Keratinocyte (primary cell): ENCODE measurements around the gene ASTN2. TPM values are rescaled to one million over a fixed set of nuclear protein-coding genes. Genes with fewer than 3 reads are reported as not detected.

ENCODE experiments used
- DNase-seq: peaks from one replicate; pipeline ENCODE4 v3.0.0-alpha.2; 2011; ENCODE audit warnings: low read depth, missing footprints, low spot score
- FAIRE-seq: peaks from 2 replicates; lab custom pipeline; 2011; peaks lifted over from hg19 to GRCh38; lab: Jason Lieb, UNC
- H2AFZ ChIP-seq: 2 replicates; pipeline ENCODE4 v1.6.0; 2012; ENCODE audit warnings: low read length, control low read depth, inconsistent platforms; ENCODE audit not compliant: control insufficient read depth
- H3K27ac ChIP-seq: 2 replicates; pipeline ENCODE4 v1.5.1; 2011; ENCODE audit warnings: low read length; ENCODE audit not compliant: control insufficient read depth, insufficient read depth
- H3K27me3 ChIP-seq: 3 replicates; pipeline ENCODE4 v1.6.0; 2011; ENCODE audit warnings: low read length; ENCODE audit not compliant: control insufficient read depth, insufficient read depth; ENCODE audit errors: extremely low read depth
- H3K36me3 ChIP-seq, 2 experiments: 2 replicates in 1 of 2; 3 replicates in 1 of 2; pipeline ENCODE4 v1.5.1; 2011; ENCODE audit warnings: low read length in 2 of 2, mild to moderate bottlenecking in 1 of 2; ENCODE audit not compliant: control insufficient read depth in 2 of 2, insufficient read depth in 2 of 2; ENCODE audit errors: extremely low read depth in 1 of 2
- H3K4me1 ChIP-seq: 3 replicates; pipeline ENCODE4 v1.5.1; 2011; ENCODE audit warnings: low read length; ENCODE audit not compliant: control insufficient read depth, insufficient read depth; ENCODE audit errors: extremely low read depth
- H3K4me2 ChIP-seq: 3 replicates; pipeline ENCODE4 v1.6.0; 2011; ENCODE audit warnings: low read depth, low read length; ENCODE audit not compliant: control insufficient read depth, insufficient read depth; ENCODE audit errors: extremely low read depth
- H3K4me3 ChIP-seq, 3 experiments: fragments of 200-600 bp in 1 of 3; sonication (generic) in 1 of 3; 2 replicates in 2 of 3; 3 replicates in 1 of 3; pipeline ENCODE4 v1.5.1; 2011 to 2016; ENCODE audit warnings: low read length in 3 of 3, mild to moderate bottlenecking in 3 of 3, control low read depth in 2 of 3, inconsistent platforms in 1 of 3, low read depth in 1 of 3, mixed read lengths in 1 of 3, mixed run types in 1 of 3, moderate library complexity in 1 of 3; ENCODE audit not compliant: control insufficient read depth in 2 of 3, insufficient read depth in 2 of 3; ENCODE audit errors: extremely low read depth in 1 of 3
- H3K79me2 ChIP-seq: 2 replicates; pipeline ENCODE4 v1.6.0; 2012; ENCODE audit warnings: low read length; ENCODE audit not compliant: control insufficient read depth, insufficient read depth
- H3K9ac ChIP-seq: 3 replicates; pipeline ENCODE4 v1.6.0; 2011; ENCODE audit warnings: low read length; ENCODE audit not compliant: control insufficient read depth, insufficient read depth; ENCODE audit errors: extremely low read depth
- H3K9me1 ChIP-seq: 3 replicates; pipeline ENCODE4 v1.6.0; 2011; ENCODE audit warnings: low read length; ENCODE audit not compliant: control insufficient read depth, insufficient read depth; ENCODE audit errors: extremely low read depth
- H3K9me3 ChIP-seq: 2 replicates; pipeline ENCODE4 v1.5.1; 2012; ENCODE audit warnings: low read depth, low read length; ENCODE audit not compliant: control insufficient read depth
- H4K20me1 ChIP-seq: 3 replicates; pipeline ENCODE4 v1.6.0; 2011; ENCODE audit warnings: low read length; ENCODE audit not compliant: control insufficient read depth, insufficient read depth; ENCODE audit errors: extremely low read depth
- EZH2 ChIP-seq: IDR thresholded peaks from one replicate; pipeline ENCODE4 v1.6.1; 2012; ENCODE audit warnings: inconsistent platforms, mild to moderate bottlenecking, low read length, moderate library complexity
- dilution Hi-C: fragments of 300-500 bp; cut with MboI; formaldehyde crosslinking; loops from one replicate; pipeline ENCODE4 v1.7.0; 2020; ENCODE audit warnings: low sequenced_read_pairs; ENCODE audit not compliant: extremely low pct_ligation_motif_present
- polyA plus RNA-seq, 5 experiments: library from polyadenylated mRNA; depleted of rRNA in 3 of 5; stranded (reverse) in 3 of 5; stranded (forward) in 1 of 5; unstranded in 1 of 5; fragments of >200 nt; gene quantifications; 1 replicate in 1 of 5; 2 replicates in 3 of 5; 3 replicates in 1 of 5; pipeline versions ENCODE4 v1.2.1 to v1.2.3, GENCODE V29; 2011 to 2012; ENCODE audit warnings: missing spikeins in 2 of 5, low read depth in 1 of 5, low replicate concordance in 1 of 5
- TF ChIP-seq, protein P1 (sequence below), 3 experiments: IDR thresholded peaks in 1 of 3; conservative IDR thresholded peaks in 1 of 3; optimal IDR thresholded peaks in 1 of 3; 2 replicates in 2 of 3; 3 replicates in 1 of 3; pipeline versions ENCODE3 to v1.5.1; 2011; ENCODE audit warnings: low read length in 3 of 3, mild to moderate bottlenecking in 3 of 3, moderate library complexity in 2 of 3, control low read depth in 1 of 3, inconsistent platforms in 1 of 3; ENCODE audit not compliant: insufficient read depth in 2 of 3; ENCODE audit errors: extremely low read depth in 1 of 3

ASTN2 gene
- polyA plus RNA-seq, 1 donor (not counting 4 experiments of a cell fraction or from before 2014, with no cell fraction given), result 0.31 TPM

- no peak for DNase-seq
- Histone ChIP-seq H3K79me2 (no peaks in the 10 kb centered on the region), H3K36me3 (no peaks in the 10 kb centered on the region), H3K27me3 (no peaks in the 10 kb centered on the region), H3K9me1 (no peaks in the 10 kb centered on the region), H2AFZ (no peak overlapping the region), H3K9me3 (no peaks in the 10 kb centered on the region), H3K9ac (no peak overlapping the region), H3K4me1 (peaks cover 11% of the 10 kb centered on the region), H3K27ac (no peak overlapping the region), H3K4me3 (no peak overlapping the region), H4K20me1 (no peaks in the 10 kb centered on the region), H3K4me2 (no peak overlapping the region)
- no peak for TF ChIP-seq EZH2
- TF ChIP-seq, protein P1, sequence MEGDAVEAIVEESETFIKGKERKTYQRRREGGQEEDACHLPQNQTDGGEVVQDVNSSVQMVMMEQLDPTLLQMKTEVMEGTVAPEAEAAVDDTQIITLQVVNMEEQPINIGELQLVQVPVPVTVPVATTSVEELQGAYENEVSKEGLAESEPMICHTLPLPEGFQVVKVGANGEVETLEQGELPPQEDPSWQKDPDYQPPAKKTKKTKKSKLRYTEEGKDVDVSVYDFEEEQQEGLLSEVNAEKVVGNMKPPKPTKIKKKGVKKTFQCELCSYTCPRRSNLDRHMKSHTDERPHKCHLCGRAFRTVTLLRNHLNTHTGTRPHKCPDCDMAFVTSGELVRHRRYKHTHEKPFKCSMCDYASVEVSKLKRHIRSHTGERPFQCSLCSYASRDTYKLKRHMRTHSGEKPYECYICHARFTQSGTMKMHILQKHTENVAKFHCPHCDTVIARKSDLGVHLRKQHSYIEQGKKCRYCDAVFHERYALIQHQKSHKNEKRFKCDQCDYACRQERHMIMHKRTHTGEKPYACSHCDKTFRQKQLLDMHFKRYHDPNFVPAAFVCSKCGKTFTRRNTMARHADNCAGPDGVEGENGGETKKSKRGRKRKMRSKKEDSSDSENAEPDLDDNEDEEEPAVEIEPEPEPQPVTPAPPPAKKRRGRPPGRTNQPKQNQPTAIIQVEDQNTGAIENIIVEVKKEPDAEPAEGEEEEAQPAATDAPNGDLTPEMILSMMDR (optimal IDR thresholded peaks at IDR 0.05 in 1 of 3, IDR thresholded peaks at IDR 0.05 in 1 of 3, conservative IDR thresholded peaks at IDR 0.05 in 1 of 3; ENCODE audit: extremely low read depth in 1 of 3, insufficient read depth in 2 of 3, low read length in 3 of 3), result no peak
- FAIRE-seq, result no peak
- dilution Hi-C loops, result no loop called here
Measured at GRCh38 chr9:116416421-116416820, 998.4 kb downstream of the ASTN2 start.

GRCh38 chr9:116414374-116414773, 1000.5 kb downstream of the ASTN2 start:
- Histone ChIP-seq H2AFZ (no peak overlapping the region), H3K9ac (no peak overlapping the region), H3K79me2 (no peaks in the 10 kb centered on the region), H4K20me1 (no peaks in the 10 kb centered on the region), H3K9me1 (no peaks in the 10 kb centered on the region), H3K4me1 (no peaks in the 10 kb centered on the region), H3K27me3 (no peaks in the 10 kb centered on the region), H3K36me3 (no peaks in the 10 kb centered on the region), H3K4me2 (no peak overlapping the region), H3K4me3 (no peak overlapping the region), H3K27ac (no peak overlapping the region), H3K9me3 (no peaks in the 10 kb centered on the region)
- dilution Hi-C loops, result no loop called here
- DNase-seq, result no peak
- TF ChIP-seq, protein P1 (optimal IDR thresholded peaks at IDR 0.05 in 1 of 3, IDR thresholded peaks at IDR 0.05 in 1 of 3, conservative IDR thresholded peaks at IDR 0.05 in 1 of 3; ENCODE audit: extremely low read depth in 1 of 3, insufficient read depth in 2 of 3, low read length in 3 of 3), result no peak
- no peak for TF ChIP-seq EZH2
- FAIRE-seq, result no peak
